Kidney epithelial cell (primary cell): ENCODE measurements around the gene TCF15. TPM values are rescaled to one million over a fixed set of nuclear protein-coding genes. Genes with fewer than 3 reads are reported as not detected.

Experiments used
- DNase-seq: peaks from one replicate; pipeline ENCODE4 v3.0.0-alpha.2; 2010; ENCODE audit warnings: low read depth
- H3K27me3 ChIP-seq: 2 replicates; pipeline ENCODE4 v1.6.0; 2011; ENCODE audit warnings: low read length; ENCODE audit not compliant: control insufficient read depth, insufficient read depth
- H3K36me3 ChIP-seq: 2 replicates; pipeline ENCODE4 v1.5.1; 2011; ENCODE audit warnings: low read length; ENCODE audit not compliant: control insufficient read depth, insufficient read depth
- H3K4me3 ChIP-seq: 2 replicates; pipeline ENCODE4 v1.5.1; 2011; ENCODE audit warnings: low read depth, mild to moderate bottlenecking, control low read depth, low read length
- total RNA-seq: library from RNA; depleted of rRNA; stranded (reverse); fragments of >200 nt; gene quantifications from 2 replicates; pipeline ENCODE4 v1.2.3, GENCODE V29; 2015
- TF ChIP-seq, protein P1 (sequence below): IDR thresholded peaks from 2 replicates; pipeline ENCODE4 v1.5.1; 2011; ENCODE audit warnings: mild to moderate bottlenecking, moderate library complexity, low read length, control low read depth, inconsistent platforms; ENCODE audit not compliant: insufficient read depth, poor library complexity, severe bottlenecking

The TCF15 gene
- total RNA-seq, 1 donor from 2014 or later: 1.5 TPM

DNA sequence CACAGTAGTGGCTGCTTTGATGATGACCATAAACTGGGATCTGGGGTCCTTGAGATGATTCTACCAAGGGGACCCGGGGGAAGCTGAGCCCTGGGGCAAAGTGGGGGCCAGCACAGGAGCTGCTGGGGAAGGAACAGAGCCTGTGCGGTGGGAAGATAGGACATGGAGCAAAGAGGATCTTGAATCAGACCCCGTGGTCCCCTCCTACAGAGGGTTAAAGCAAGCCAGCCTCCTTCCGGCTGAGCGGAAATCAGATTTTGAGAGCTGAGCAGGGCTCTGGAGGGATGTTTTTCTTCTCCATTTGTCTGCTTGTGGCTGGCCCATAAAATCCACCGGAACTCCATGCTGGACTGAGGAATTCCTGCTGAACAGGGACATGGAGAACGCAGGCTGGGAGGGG is 10.1 kb upstream of the TCF15 start:
- TF ChIP-seq, protein P1, sequence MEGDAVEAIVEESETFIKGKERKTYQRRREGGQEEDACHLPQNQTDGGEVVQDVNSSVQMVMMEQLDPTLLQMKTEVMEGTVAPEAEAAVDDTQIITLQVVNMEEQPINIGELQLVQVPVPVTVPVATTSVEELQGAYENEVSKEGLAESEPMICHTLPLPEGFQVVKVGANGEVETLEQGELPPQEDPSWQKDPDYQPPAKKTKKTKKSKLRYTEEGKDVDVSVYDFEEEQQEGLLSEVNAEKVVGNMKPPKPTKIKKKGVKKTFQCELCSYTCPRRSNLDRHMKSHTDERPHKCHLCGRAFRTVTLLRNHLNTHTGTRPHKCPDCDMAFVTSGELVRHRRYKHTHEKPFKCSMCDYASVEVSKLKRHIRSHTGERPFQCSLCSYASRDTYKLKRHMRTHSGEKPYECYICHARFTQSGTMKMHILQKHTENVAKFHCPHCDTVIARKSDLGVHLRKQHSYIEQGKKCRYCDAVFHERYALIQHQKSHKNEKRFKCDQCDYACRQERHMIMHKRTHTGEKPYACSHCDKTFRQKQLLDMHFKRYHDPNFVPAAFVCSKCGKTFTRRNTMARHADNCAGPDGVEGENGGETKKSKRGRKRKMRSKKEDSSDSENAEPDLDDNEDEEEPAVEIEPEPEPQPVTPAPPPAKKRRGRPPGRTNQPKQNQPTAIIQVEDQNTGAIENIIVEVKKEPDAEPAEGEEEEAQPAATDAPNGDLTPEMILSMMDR: no peak
- Histone ChIP-seq H3K36me3 (no peaks in the 10 kb centered on the region), H3K27me3 (peaks cover 8% of the 10 kb centered on the region), H3K4me3 (no peak overlapping the region)
- no peak for DNase-seq

DNA sequence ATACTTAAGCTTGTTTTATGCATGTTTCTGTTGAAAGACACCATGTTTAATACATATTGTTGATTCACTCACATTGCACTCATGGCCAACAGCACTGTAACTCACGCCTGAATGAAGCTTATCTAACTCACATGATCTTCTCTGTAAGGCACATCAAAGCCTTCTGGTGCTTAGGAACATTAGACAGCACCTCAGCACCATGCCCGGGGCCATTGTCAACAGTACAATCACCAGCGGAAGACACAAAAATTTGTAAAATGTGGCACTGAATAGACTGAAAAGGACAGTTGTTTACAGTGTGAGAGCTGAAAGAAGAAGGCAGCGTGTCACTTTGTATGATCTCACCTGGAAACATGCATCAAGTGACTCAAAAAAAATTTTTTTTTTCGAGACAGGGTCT is 8.9 kb upstream of the TCF15 start:
- TF ChIP-seq, protein P1: no peak
- Histone ChIP-seq H3K36me3 (no peaks in the 10 kb centered on the region), H3K4me3 (no peak overlapping the region), H3K27me3 (peaks cover 8% of the 10 kb centered on the region)
- no peak for DNase-seq

DNA sequence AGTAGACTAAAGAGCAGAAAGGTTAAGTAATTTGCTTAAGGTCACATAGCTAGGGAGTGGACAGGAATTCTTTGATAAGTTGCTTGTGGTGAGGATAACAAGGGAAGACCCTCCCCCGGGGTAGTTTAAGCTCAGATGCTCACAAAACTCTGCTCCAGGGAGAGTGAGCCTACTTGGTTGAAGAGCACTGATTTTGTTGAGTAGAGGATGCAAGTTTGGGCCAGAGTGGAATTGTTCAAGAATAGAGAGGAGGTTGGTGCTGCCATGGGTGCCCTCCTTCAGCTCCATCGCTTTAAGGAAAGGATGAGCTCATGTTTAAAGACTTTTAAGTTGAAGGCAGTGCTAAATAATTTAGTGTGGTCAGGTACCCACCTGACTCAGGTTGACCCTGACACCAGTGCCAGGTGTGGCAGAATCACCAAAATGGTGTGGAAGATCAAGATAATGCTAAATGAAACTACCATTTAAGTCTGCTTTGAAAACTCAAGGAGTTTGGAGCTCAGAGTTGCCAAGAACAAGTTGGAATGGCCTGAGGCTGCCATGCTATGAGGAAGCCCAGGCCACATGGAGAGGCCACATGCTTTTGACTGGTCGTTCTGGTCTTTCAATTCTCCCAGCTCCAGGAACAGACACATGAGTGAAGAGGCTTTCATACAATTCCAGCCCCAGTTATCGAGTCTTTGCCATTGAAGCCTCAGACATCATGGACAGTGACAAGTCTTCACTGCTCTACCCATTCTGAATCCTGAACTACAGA is 8.0 kb upstream of the TCF15 start:
- no peak overlapping the region for H3K4me3 ChIP-seq
- TF ChIP-seq, protein P1: no peak
- H3K36me3 ChIP-seq: no peaks in the 10 kb centered on the region
- peaks cover 10% of the 10 kb centered on the region for H3K27me3 ChIP-seq
- no peak for DNase-seq

DNA sequence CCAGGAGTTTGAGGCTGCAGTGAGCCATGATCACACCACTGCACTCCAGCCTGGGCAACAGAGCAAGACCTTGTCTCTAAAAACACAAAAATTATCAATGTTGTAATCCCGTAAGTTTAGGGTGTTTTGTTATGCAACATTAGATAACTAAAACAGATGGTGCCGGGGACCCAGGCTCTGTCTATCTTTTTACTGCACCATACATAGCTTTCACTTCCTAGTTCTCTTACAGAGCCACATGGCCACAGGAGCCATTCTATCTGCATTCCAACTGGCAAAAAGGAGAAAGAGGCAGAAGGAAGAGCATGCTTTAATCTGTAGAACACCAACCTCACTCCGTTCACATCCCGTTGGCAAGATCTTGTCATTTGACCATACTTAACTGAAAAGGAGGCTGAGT is 5.4 kb upstream of the TCF15 start:
- DNase-seq: no peak
- TF ChIP-seq, protein P1: no peak
- Histone ChIP-seq H3K27me3 (peaks cover 30% of the 10 kb centered on the region), H3K4me3 (no peak overlapping the region), H3K36me3 (no peaks in the 10 kb centered on the region)

DNA sequence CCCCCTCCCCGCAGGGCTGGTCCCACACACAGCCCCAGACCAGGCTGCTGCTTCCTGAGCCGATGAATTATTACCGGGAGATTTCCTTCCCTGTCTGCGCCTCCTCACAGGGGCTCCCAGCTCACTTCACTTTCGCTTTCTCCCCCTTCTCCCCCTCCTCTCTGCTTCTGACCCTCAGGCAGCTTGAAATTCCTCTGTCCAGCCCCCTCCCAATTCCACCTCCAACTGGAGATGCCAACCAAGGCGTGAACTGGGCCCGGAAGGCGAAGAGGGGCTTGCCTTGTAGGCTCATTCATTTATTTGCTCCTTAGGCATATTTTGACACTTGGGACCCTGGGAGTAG is 1.7 kb upstream of the TCF15 start:
- TF ChIP-seq, protein P1: no peak
- Histone ChIP-seq H3K4me3 (no peak overlapping the region), H3K27me3 (peaks cover 51% of the 10 kb centered on the region), H3K36me3 (no peaks in the 10 kb centered on the region)
- DNase-seq: no peak
